ENCODE measurements around the gene LRRC32.

DNA sequence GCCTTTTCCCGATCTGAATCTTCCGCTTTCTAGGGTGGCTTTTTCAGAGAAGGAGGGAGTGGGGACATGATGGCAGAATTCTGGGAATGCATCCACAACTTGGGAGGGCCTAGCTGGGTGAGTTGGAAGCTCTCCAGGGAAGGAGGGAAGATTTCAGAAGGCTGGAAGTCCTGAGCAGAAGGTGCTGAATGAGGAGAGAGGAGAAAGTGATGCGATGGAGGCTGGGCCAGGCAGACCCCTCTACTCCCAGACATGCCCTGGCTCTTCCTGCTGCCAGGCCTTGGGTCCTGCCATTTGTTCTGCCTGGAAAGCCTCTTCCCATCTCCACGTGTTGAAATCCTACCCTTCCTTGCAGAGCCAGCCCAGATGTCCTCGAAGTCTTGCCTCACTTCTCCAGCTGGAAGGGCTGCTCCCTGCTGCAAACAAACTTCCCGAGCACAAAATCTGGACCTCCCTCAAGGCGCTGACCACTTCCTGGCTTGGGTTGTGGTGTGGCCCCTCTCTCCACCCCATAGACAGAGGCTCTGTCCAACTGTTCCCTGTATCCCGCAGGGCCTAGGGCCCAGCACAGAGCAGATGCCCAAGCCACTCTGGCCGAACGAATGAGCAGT, 16.8 kb downstream of the LRRC32 start:
- TF ChIP-seq POLR2A (IDR thresholded peaks at IDR 0.05) = no peak
- no peak for TF ChIP-seq EP300 (IDR thresholded peaks at IDR 0.05)
